Anterior cingulate cortex (tissue), 58 donors: Measurements from ENCODE around the gene SH3GL1.

Source experiments
- DNase-seq, 58 donors: peaks; one replicate each; lab custom pipeline; 2025; lab: John Stamatoyannopoulos, UW

The SH3GL1 gene, protein sequence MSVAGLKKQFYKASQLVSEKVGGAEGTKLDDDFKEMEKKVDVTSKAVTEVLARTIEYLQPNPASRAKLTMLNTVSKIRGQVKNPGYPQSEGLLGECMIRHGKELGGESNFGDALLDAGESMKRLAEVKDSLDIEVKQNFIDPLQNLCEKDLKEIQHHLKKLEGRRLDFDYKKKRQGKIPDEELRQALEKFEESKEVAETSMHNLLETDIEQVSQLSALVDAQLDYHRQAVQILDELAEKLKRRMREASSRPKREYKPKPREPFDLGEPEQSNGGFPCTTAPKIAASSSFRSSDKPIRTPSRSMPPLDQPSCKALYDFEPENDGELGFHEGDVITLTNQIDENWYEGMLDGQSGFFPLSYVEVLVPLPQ

DNA sequence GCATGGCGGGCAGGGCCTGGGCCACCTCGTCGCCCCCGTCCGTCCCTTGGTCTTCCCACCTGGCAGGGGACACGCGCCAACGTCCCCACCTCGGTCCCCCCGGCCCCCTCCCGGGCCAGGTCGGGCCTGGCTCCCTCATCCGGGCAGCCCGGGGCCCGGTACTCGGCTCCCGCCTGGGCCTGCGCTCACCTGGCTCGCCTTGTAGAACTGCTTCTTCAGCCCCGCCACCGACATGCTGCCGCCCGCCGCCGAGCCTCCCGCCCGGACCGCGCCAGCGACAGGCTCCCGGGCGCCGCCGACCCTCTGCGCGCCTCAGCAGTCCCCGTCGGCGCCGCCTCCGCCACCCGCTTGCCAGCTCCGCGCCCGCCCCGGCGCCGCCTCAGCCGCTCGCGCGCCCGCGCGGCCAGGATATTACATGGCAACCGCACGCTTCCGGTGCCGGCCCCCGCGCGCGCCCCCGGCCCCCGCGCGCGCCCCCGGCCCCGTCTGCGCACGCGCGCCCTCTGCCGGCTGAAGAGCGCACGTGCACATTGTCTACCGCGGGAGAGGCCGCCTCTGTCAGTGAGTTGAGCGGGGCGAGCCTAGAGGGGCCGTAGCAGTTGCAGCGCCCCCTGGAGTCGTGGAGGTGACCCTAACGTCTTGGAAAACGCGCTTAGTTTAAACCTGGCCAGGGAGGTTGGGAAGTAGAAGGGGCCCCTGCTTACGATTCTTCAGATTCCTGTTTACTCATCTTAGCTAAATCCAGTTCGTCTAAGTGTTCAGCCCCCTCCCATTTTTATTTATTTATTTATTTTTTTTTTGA is at the start of gene SH3GL1:
Gene SH3GL1 (minus strand): TSS at position 413 of the 802 bp plus-strand sequence. CDS start 179 bp downstream, at position 234.
- DNase-seq, result peak; percentile 48 to 94 (median 87)

DNA sequence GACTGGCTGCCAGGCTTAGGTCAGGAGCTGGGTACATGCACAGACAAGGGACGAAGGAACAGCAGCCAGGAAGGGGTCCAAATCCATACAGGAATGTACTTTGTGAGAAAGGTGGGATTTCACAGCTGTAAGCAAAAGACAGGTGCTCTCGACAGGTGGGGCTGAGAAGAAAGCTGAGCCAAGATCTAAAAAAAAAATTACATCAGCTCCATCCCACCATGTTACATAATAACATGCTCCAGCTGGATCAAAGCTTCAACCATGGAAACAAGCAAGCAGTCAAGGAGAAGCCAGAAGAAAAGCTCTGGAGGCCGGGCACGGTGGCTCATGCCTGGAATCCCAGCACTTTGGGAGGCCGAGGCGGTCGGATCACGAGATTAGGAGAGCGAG is 49.3 kb upstream of the SH3GL1 start:
- DNase-seq, result peak in 1 of 58 donors; percentile 64

DNA sequence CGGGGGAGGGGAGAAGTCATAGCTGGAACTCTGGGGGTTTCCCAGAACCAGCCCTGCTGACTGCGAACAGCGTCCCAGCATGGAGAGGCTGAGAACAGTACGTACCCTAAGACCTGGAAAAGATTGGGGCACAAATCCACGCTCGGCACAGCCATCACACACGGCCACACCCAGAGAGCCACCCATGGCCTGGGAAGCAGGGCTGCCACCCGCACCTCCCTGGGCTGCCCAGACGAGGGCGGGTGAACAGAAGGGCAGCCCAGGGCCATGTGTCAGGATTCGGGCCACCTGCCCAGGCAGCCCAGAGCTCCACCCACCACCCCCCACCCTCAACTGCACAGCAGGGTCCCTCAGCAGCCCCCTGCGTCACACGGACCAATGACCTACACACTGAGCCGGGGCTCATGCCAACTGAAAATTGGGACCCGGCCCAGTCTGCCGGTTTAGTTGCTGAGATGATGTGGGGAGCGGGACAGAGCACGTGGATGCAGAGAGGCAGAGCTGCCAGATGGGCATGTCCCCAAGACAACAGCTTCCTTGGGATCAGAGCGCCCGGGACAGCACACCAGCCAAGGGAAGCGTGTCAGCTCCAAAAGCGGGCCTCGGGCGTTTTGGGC is 48.8 kb upstream of the SH3GL1 start:
- peak in 56 of 58 donors; percentile 23 to 93 (median 78) for DNase-seq

- no peak for DNase-seq
Measured at GRCh38 chr19:4448147-4448985, 48.0 kb upstream of the SH3GL1 start.

- no peak for DNase-seq
Measured at GRCh38 chr19:4447327-4448146, 47.2 kb upstream of the SH3GL1 start.

- DNase-seq, result no peak
Measured at GRCh38 chr19:4446704-4447200, 46.4 kb upstream of the SH3GL1 start.

- no peak for DNase-seq
Measured at GRCh38 chr19:4445963-4446703, 45.8 kb upstream of the SH3GL1 start.

- no peak for DNase-seq
Measured at GRCh38 chr19:4444765-4445741, 44.7 kb upstream of the SH3GL1 start.

DNA sequence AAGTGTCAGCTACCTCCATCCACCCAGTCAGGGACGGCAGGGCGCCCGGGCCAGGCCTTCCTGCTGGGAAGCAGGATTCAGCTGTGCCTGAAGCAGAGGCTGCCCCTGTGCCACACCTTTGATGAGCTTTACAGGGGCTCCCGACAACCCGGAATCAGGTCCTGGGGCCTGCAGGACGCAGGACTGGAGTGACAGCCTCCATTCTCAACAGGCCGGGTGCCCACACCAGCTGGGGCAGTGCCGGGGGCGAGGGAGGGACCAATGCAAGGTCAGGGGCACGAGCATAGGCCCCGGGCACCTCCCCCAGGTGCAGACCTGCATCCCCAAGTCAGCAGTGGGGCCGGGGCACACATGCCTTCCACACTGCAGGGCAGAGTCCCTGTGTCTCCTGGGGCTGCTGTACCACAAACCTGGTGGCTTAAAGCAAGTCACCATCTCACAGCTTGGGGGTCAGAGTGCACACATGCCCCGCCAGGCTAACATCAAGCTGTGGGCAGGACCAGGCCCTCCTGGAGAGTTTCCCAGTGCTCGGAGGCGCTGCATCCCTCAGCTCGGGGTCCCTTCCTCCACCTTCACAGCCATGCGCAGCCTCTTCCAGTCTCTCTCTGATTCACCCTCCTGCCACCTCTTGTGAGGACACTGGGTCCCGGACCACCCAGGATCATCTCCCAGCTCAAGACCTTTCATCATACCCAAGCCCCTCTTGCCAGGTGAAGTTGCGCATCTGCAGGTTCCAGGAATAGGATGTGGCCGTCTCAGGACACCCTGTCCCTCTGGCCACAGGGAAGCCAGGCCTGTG is 43.8 kb upstream of the SH3GL1 start:
- DNase-seq, result no peak

GRCh38 chr19:4443188-4443587 is 42.8 kb upstream of the SH3GL1 start:
- no peak for DNase-seq

DNA sequence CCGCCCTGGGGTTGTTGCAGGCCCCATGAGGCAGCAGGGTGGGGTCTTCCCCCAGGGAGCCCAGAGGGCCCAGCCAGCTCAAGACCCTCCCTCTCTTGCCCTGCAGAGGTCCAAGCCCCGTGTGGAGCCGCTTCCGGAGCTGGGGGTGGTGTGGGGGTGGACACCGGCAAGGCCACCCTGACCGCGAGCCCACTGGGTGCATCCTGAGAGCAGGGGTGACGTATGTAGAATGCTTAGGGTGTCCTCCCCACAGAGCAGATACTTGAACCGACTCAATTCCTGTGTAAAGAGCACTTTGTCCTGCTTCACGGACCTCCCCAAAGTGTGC is 42.4 kb upstream of the SH3GL1 start:
- DNase-seq, result no peak

GRCh38 chr19:4441994-4442818 is 41.9 kb upstream of the SH3GL1 start:
- DNase-seq, result no peak

GRCh38 chr19:4439243-4439642 is 38.9 kb upstream of the SH3GL1 start:
- DNase-seq, result peak in 23 of 58 donors; percentile 12 to 83 (median 37)

- DNase-seq, result no peak
Measured at GRCh38 chr19:4437103-4437502, 36.8 kb upstream of the SH3GL1 start.

DNA sequence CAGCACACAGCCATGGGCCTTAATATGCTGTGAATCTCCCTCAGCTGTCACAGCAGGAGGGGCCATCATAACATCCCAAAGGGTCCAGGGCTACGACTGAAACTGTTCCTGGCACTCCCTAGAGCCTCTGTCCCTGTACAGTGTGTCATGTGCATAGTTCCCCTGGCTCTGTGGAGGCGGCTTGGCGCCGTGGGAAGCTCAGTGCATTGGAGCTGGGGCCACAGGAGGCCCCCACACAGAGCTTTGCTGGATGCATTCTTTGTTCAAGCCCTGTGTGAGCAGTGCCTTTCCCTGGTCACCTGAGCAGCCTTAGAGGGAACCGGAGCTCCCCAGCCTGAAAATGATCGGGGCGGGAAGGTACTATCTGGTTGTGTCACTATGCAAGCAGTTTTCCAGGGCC is 35.9 kb upstream of the SH3GL1 start:
- DNase-seq, result no peak

GRCh38 chr19:4434391-4434790 is 34.0 kb upstream of the SH3GL1 start:
- no peak for DNase-seq
